Neutrophil (primary cell): ENCODE measurements around the gene TRABD.
"Not testable (repeated sequence)": the region's sequence is repeated elsewhere in the genome, so short reads cannot be mapped to it uniquely, and the experiment has no call there.

ENCODE experiments used
- H3K27ac ChIP-seq: fragments of 200-600 bp; sonication (generic); 2 replicates; pipeline ENCODE4 v1.5.1; 2016; ENCODE audit warnings: mild to moderate bottlenecking, moderate library complexity
- H3K27me3 ChIP-seq: fragments of 200-600 bp; sonication (generic); 2 replicates; pipeline ENCODE4 v1.6.0; 2016; ENCODE audit warnings: mild to moderate bottlenecking
- H3K36me3 ChIP-seq: fragments of 200-600 bp; sonication (generic); 2 replicates; pipeline ENCODE4 v1.5.1; 2017
- H3K4me1 ChIP-seq, 2 experiments: fragments of 200-600 bp in 1 of 2; sonication (generic) in 1 of 2; 1 replicate in 1 of 2; 2 replicates in 1 of 2; pipeline versions ENCODE4 v1.5.1 to v1.6.1; 2013 to 2016; ENCODE audit warnings: low read depth in 1 of 2, low read length in 1 of 2, mild to moderate bottlenecking in 1 of 2, moderate library complexity in 1 of 2; ENCODE audit not compliant: control insufficient read depth in 1 of 2, insufficient read depth in 1 of 2
- H3K4me3 ChIP-seq, 2 experiments: fragments of 200-600 bp in 1 of 2; sonication (generic) in 1 of 2; 1 replicate in 1 of 2; 2 replicates in 1 of 2; pipeline ENCODE4 v1.5.1; 2013 to 2016; ENCODE audit warnings: low read depth in 1 of 2, low read length in 1 of 2, mild to moderate bottlenecking in 1 of 2, moderate library complexity in 1 of 2
- H3K9me3 ChIP-seq: fragments of 200-600 bp; sonication (generic); 2 replicates; pipeline ENCODE4 v1.5.1; 2016
- CTCF ChIP-seq: fragments of 200-600 bp; sonication (generic); IDR thresholded peaks from 2 replicates; pipeline ENCODE4 v1.5.1; 2016; ENCODE audit warnings: antibody characterized with exemption

TRABD gene

DNA sequence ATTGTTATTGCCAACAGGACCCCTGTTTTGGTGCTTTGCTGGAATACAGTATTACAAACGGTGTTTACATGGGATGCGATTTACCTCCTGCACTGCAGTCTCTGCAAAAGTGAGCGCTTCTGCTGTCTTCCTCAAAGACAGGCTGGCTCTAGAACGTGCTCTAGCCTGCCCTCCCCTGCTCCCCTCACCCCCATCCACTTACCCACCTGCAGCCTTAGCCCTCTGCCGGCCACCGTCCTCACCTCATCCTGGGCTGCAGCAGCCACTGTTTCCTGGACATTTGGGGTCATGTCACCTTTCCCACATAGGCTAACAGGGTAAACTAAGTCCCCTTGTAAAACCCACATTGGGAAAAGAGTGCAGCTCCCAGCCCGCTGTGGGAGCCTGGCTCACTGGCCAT is 24.8 kb upstream of the TRABD start:
- Histone ChIP-seq H3K36me3 (no peaks in the 10 kb centered on the region), H3K27ac (no peak overlapping the region), H3K9me3 (no peaks in the 10 kb centered on the region), H3K4me3 (no peak overlapping the region), H3K4me1 (no peaks in the 10 kb centered on the region), H3K27me3 (peaks cover 34% of the 10 kb centered on the region)
- no peak for TF ChIP-seq CTCF

DNA sequence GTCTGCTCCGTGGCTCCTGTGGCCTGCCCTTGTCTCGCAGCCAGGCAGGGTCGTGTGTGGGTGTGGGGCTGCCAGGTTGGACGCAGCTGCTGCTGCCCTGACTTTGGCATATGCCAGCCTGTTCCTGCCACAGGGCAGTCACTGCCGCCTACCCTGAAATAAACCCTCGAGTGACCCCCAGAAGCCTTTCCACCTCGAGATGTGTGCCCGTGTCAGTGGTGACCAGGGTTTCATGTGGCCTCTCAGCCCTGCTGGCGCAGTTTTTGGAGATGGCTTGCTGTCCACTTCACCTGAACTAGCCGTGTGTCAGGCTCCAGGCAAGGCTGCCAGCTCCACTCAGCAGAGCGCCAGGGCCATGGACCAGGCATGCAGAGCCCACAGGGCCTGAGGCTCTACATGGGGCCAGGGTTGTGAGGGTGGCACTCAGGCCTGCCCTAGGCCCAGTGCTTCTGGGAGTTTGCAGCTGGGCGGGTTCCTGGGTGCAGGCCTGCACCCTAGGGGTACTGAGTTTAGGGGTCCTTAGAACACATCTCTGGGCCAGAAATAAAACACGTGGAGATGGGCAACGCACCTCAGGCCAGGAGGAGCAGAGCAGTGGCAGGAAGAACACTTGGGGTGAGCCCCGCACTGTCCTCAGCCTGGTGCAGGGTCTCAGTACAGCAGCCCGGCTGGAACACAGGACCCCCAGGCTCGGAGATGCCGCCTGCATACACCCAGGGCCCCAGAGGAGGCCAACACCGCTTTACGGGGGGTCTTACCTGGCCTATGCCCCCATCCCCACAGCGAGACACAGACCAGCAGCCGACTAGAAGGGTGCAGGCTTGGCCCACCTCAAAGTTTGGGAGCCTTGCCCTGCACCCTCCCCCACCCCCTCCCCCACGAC is 24.0 kb upstream of the TRABD start:
- Histone ChIP-seq H3K27me3 (peaks cover 37% of the 10 kb centered on the region), H3K4me3 (no peak overlapping the region), H3K36me3 (no peaks in the 10 kb centered on the region), H3K9me3 (no peaks in the 10 kb centered on the region), H3K4me1 (no peaks in the 10 kb centered on the region), H3K27ac (no peak overlapping the region)
- TF ChIP-seq CTCF: no peak

DNA sequence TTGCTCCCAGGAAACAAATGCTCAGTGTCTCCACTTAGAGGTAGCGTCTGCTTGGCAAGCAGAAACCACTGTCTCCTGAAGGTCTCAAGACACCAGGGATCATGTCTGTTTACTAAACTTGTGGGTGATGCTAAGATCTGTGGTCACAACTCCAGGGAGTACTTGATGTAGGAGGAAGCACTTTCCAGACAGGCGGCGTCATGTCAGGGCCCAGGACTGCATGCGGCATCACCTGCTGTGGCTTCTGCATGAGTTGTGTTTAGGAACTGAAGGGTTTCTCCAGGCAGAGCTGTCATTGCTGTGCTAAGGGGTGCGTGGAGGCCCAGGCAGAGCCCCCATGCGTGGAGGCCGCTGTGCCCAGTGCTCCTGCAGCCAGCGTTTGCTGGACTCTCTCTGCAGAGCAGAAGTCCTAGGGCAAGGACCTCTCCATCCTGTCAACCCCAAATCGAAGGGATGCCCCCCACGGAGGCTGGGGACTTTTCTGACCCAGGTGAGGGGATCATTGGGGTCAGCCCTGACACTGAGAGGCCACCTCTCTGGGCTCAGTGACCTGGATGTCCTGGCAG is 23.2 kb upstream of the TRABD start:
- Histone ChIP-seq H3K4me1 (no peaks in the 10 kb centered on the region), H3K27ac (no peak overlapping the region), H3K27me3 (peaks cover 44% of the 10 kb centered on the region), H3K9me3 (no peaks in the 10 kb centered on the region), H3K4me3 (no peak overlapping the region), H3K36me3 (no peaks in the 10 kb centered on the region)
- TF ChIP-seq CTCF: no peak

- Histone ChIP-seq H3K9me3 (no peaks in the 10 kb centered on the region), H3K36me3 (no peaks in the 10 kb centered on the region), H3K4me3 (no peak overlapping the region), H3K27ac (no peak overlapping the region), H3K4me1 (peaks cover 0 to 5% of the 10 kb centered on the region in 2 experiments), H3K27me3 (peaks cover 44% of the 10 kb centered on the region)
- no peak for TF ChIP-seq CTCF
Measured at GRCh38 chr22:50165436-50166123, 20.1 kb upstream of the TRABD start.

DNA sequence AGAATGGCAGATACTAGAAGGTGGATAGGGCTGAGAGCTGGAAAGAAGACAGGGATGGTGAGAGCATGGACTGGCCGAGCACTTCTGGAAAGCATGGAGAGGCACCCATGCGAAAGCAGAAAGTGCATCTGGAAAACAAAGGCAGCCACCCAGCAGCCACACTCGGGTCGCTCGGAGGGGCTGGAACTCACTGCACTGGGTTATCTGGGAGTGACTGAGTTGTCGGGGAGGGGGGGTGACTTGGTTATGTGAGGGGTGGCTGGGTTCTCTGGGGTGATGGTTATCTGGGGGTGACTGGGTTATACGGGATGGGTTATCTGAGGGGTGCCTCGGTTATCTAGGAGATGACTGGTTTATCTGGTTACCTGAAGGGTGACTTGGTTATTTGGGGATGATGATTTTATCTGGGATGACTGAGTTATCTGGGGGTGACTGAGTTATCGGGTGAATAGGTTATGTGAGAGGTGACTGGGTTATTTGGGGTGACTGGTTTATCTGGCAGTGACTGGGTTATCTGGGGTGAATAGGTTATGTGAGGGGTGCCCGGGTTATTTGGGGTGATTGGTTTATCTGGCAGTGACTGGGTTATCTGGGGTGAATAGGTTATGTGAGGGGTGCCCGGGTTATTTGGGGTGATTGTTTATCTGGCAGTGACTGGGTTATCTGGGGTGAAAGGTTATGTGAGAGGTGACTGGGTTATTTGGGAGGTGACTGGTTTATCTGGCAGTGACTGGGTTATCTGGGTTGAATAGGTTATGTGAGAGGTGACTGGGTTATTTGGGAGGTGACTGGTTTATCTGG is 17.8 kb upstream of the TRABD start:
- no peak for TF ChIP-seq CTCF
- no peak overlapping the region for H3K4me3 ChIP-seq
- no peaks in the 10 kb centered on the region for H3K36me3 ChIP-seq
- no peak overlapping the region for H3K27ac ChIP-seq
- peaks cover 14 to 28% of the 10 kb centered on the region in 2 experiments for H3K4me1 ChIP-seq
- peaks cover 57% of the 10 kb centered on the region for H3K27me3 ChIP-seq
- H3K9me3 ChIP-seq: no peaks in the 10 kb centered on the region

GRCh38 chr22:50168490-50169180 is 17.1 kb upstream of the TRABD start:
- Histone ChIP-seq H3K27me3 (peaks cover 58% of the 10 kb centered on the region), H3K4me1 (peaks cover 22 to 35% of the 10 kb centered on the region in 2 experiments), H3K4me3 (peak overlapping the region in 1 of 2 experiments; percentile 59)
- not testable (repeated sequence) for H3K36me3 ChIP-seq, H3K9me3 ChIP-seq, H3K27ac ChIP-seq
